SH-SY5Y (cell line): ENCODE results near the gene SERTAD2.

Experiments used
- GATA2 ChIP-seq: IDR thresholded peaks from 2 replicates; pipeline ENCODE4 v1.6.1; 2011; ENCODE audit warnings: mild to moderate bottlenecking, low read depth, low read length
- GATA3 ChIP-seq: IDR thresholded peaks from 2 replicates; pipeline ENCODE4 v1.6.1; 2011; ENCODE audit warnings: low read depth, mild to moderate bottlenecking, low read length, moderate library complexity

DNA sequence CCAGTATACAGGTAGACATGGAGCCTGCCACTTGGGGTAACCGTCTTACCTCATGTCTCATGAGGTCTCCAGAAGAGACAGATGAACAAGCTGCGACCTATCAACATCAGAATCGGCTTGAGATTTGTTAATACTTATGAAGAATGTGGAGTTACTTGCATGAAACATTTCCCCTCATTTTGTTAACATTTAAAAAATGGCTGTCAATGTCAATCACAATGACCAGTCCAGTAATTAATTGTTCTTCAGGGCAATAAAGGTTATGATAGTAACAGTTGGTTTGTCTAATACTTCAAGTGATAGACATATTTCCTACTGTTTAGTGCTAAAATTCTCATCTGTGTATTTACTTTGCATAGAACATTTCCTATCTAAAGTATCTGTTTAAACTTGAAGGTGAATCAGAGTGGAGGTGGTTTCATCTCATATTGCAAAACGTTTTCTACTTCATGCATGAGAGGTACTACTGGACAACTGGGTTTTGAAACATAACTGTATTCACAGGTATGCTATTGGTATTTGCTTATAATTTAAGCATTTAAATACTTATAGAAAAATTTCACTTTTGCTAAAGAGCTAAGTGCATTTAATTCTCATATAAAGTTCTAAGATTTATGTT is 15.1 kb downstream of the SERTAD2 start:
- no peak for TF ChIP-seq GATA2
- no peak for TF ChIP-seq GATA3
